Gastroesophageal sphincter (tissue), 3 donors: ENCODE results near the gene SPEF2.

ENCODE experiments used
- EP300 ChIP-seq: sonication (generic); formaldehyde crosslinking; IDR thresholded peaks from one replicate; pipeline ENCODE4 v1.6.1; 2017; ENCODE audit warnings: antibody characterized with exemption, mild to moderate bottlenecking
- POLR2A ChIP-seq, 2 donors: fragments of 450-650 bp; IDR thresholded peaks; one replicate each; pipeline ENCODE4 v1.6.1; 2017; ENCODE audit warnings: antibody characterized with exemption in 2 of 2, mild to moderate bottlenecking in 2 of 2, moderate library complexity in 1 of 2
- POLR2AphosphoS5 ChIP-seq: sonication (generic); formaldehyde crosslinking; IDR thresholded peaks from one replicate; pipeline ENCODE4 v1.6.1; 2017; ENCODE audit warnings: antibody characterized with exemption
- TF ChIP-seq, protein P1 (sequence below), 4 experiments: fragments of 200-600 bp in 2 of 4; fragments of 450-650 bp in 2 of 4; sonication (generic) in 1 of 4; IDR thresholded peaks; one replicate each; pipeline ENCODE4 v1.5.1; 2017 to 2019; ENCODE audit warnings: antibody characterized with exemption in 4 of 4, mild to moderate bottlenecking in 2 of 4, moderate library complexity in 2 of 4

DNA sequence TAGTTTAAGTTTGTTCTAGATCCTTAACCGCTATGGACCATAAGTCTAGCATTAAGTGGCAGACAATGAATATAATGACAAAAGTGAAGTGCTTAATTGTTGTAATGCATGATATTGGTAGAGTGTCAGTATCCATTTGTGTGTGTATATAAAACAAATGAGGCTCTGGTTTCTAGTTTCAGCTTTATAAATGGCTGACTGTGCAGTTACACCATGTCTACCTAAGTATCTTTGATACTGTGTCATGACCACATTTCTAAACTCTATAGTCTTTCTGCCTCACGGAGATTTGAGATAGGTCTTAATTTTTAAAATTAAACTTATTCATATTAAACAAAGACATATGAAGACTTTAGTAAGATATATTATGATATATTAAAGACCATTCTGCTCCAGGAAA is 92.0 kb downstream of the SPEF2 start:
- TF ChIP-seq POLR2A (IDR thresholded peaks at IDR 0.05) (no peak), POLR2AphosphoS5 (no peak), EP300 (no peak)
- TF ChIP-seq, protein P1, sequence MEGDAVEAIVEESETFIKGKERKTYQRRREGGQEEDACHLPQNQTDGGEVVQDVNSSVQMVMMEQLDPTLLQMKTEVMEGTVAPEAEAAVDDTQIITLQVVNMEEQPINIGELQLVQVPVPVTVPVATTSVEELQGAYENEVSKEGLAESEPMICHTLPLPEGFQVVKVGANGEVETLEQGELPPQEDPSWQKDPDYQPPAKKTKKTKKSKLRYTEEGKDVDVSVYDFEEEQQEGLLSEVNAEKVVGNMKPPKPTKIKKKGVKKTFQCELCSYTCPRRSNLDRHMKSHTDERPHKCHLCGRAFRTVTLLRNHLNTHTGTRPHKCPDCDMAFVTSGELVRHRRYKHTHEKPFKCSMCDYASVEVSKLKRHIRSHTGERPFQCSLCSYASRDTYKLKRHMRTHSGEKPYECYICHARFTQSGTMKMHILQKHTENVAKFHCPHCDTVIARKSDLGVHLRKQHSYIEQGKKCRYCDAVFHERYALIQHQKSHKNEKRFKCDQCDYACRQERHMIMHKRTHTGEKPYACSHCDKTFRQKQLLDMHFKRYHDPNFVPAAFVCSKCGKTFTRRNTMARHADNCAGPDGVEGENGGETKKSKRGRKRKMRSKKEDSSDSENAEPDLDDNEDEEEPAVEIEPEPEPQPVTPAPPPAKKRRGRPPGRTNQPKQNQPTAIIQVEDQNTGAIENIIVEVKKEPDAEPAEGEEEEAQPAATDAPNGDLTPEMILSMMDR (IDR thresholded peaks at IDR 0.05) = no peak
